ENCODE data around the gene TSFM. TPM values are rescaled to one million over a fixed set of nuclear protein-coding genes. Genes with fewer than 3 reads are reported as not detected.

Gene TSFM
- total RNA-seq, 1 experiment from 2014 or later = 40.7 TPM

GRCh38 chr12:57782243-57782607 lies 362 bp upstream of the TSFM start:
- H4K20me1 ChIP-seq (ENCODE audit: insufficient read depth, low read depth, low read length) = peaks cover 7% of the 10 kb centered on the region; the same call in 1 of the 2 replicates
- peaks cover 22% of the 10 kb centered on the region for H3K4me1 ChIP-seq (ENCODE audit: low read length)

GRCh38 chr12:57783466-57783801 lies 847 bp downstream of the TSFM start:
- Histone ChIP-seq H3K36me3 (ENCODE audit: insufficient read depth, low read length) (peaks cover 21% of the 10 kb centered on the region; the same call in 1 of the 2 replicates), H3K79me2 (ENCODE audit: low read length) (peaks cover 33% of the 10 kb centered on the region), H3K27me3 (ENCODE audit: low read length) (no peaks in the 10 kb centered on the region), H3K9ac (ENCODE audit: low read length) (peak overlapping the region; percentile 85), H3K4me2 (ENCODE audit: low read depth, low read length, poor library complexity, severe bottlenecking) (peak overlapping the region; percentile 79), H3K9me3 (ENCODE audit: low read length) (no peaks in the 10 kb centered on the region), H3K4me1 (ENCODE audit: low read length) (peaks cover 22% of the 10 kb centered on the region), H3K27ac (ENCODE audit: low read length) (no peak overlapping the region), H3K4me3 (ENCODE audit: low read length) (peak overlapping the region; percentile 85), H2AFZ (ENCODE audit: low read length) (no peak overlapping the region), H4K20me1 (ENCODE audit: insufficient read depth, low read depth, low read length) (peaks cover 7% of the 10 kb centered on the region; the same call in 1 of the 2 replicates), H3K9me2 (replicated peaks; ENCODE audit: insufficient read depth, low read length) (no peaks in the 10 kb centered on the region)
- no peak for DNase-seq

More at GRCh38 chr12:57782243-57782607, 362 bp upstream of the TSFM start:
- peak overlapping the region; percentile 63; the same call in 1 of the 2 replicates for H2AFZ ChIP-seq (ENCODE audit: low read length)
- H3K4me3 ChIP-seq (ENCODE audit: low read length) = peak overlapping the region; percentile 85; the same call in 1 of the 2 replicates
- H3K27me3 ChIP-seq (ENCODE audit: low read length) = no peaks in the 10 kb centered on the region
- H3K36me3 ChIP-seq (ENCODE audit: insufficient read depth, low read length) = peaks cover 19% of the 10 kb centered on the region; the same call in 1 of the 2 replicates
- no peaks in the 10 kb centered on the region for H3K9me3 ChIP-seq (ENCODE audit: low read length)
- no peaks in the 10 kb centered on the region for H3K9me2 ChIP-seq (replicated peaks; ENCODE audit: insufficient read depth, low read length)
- no peak for DNase-seq
- H3K27ac ChIP-seq (ENCODE audit: low read length) = no peak overlapping the region
- peaks cover 32% of the 10 kb centered on the region for H3K79me2 ChIP-seq (ENCODE audit: low read length)
- no peak overlapping the region for H3K9ac ChIP-seq (ENCODE audit: low read length)
- peak overlapping the region; percentile 79 for H3K4me2 ChIP-seq (ENCODE audit: low read depth, low read length, poor library complexity, severe bottlenecking)

GRCh38 chr12:57783861-57784260 lies 1.3 kb downstream of the TSFM start:
- no peak overlapping the region for H2AFZ ChIP-seq (ENCODE audit: low read length)
- H3K4me1 ChIP-seq (ENCODE audit: low read length) = peaks cover 22% of the 10 kb centered on the region
- H3K79me2 ChIP-seq (ENCODE audit: low read length) = peaks cover 36% of the 10 kb centered on the region
- DNase-seq = no peak
- no peak overlapping the region for H3K27ac ChIP-seq (ENCODE audit: low read length)
- H3K9me2 ChIP-seq (replicated peaks; ENCODE audit: insufficient read depth, low read length) = no peaks in the 10 kb centered on the region
- H3K9ac ChIP-seq (ENCODE audit: low read length) = no peak overlapping the region
- peak overlapping the region; percentile 79 for H3K4me2 ChIP-seq (ENCODE audit: low read depth, low read length, poor library complexity, severe bottlenecking)
- peaks cover 7% of the 10 kb centered on the region; the same call in 1 of the 2 replicates for H4K20me1 ChIP-seq (ENCODE audit: insufficient read depth, low read depth, low read length)
- peaks cover 21% of the 10 kb centered on the region; the same call in 1 of the 2 replicates for H3K36me3 ChIP-seq (ENCODE audit: insufficient read depth, low read length)
- H3K9me3 ChIP-seq (ENCODE audit: low read length) = no peaks in the 10 kb centered on the region
- H3K4me3 ChIP-seq (ENCODE audit: low read length) = peak overlapping the region; percentile 85; the same call in 1 of the 2 replicates
- no peaks in the 10 kb centered on the region for H3K27me3 ChIP-seq (ENCODE audit: low read length)

GRCh38 chr12:57793920-57794319 lies 11.3 kb downstream of the TSFM start:
- Histone ChIP-seq H4K20me1 (ENCODE audit: insufficient read depth, low read depth, low read length) (no peaks in the 10 kb centered on the region), H3K9ac (ENCODE audit: low read length) (no peak overlapping the region), H3K79me2 (ENCODE audit: low read length) (peaks cover 13% of the 10 kb centered on the region; the same call in 1 of the 2 replicates), H3K4me3 (ENCODE audit: low read length) (no peak overlapping the region), H3K9me3 (ENCODE audit: low read length) (no peaks in the 10 kb centered on the region), H3K27me3 (ENCODE audit: low read length) (no peaks in the 10 kb centered on the region), H3K4me1 (ENCODE audit: low read length) (no peaks in the 10 kb centered on the region), H3K4me2 (ENCODE audit: low read depth, low read length, poor library complexity, severe bottlenecking) (no peak overlapping the region), H3K27ac (ENCODE audit: low read length) (no peak overlapping the region), H2AFZ (ENCODE audit: low read length) (no peak overlapping the region), H3K36me3 (ENCODE audit: insufficient read depth, low read length) (peaks cover 43% of the 10 kb centered on the region), H3K9me2 (replicated peaks; ENCODE audit: insufficient read depth, low read length) (no peaks in the 10 kb centered on the region)
- DNase-seq = no peak

DNA sequence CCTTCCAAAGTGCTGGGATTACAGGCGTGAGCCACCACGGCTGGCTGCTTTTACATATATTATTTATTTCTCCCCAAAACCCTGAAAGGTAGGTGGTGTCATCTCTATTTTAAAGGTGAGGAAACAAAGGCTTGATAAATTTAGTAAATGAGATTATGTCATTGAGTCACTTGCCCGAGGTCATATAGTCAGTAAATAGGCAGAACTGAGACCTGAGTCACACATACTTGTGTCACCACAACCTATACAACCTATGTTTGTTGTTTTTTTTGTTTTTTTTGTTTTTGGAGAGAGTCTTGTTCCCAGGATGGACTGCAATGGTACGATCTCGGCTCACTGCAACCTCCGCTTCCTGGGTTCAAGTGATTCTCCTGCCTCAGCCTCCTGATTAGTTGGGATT lies 12.8 kb downstream of the TSFM start:
- Histone ChIP-seq H3K4me1 (ENCODE audit: low read length) (no peaks in the 10 kb centered on the region), H4K20me1 (ENCODE audit: insufficient read depth, low read depth, low read length) (no peaks in the 10 kb centered on the region), H3K27me3 (ENCODE audit: low read length) (no peaks in the 10 kb centered on the region), H3K9me2 (replicated peaks; ENCODE audit: insufficient read depth, low read length) (no peaks in the 10 kb centered on the region), H3K36me3 (ENCODE audit: insufficient read depth, low read length) (peaks cover 41% of the 10 kb centered on the region), H3K9ac (ENCODE audit: low read length) (no peak overlapping the region), H3K4me2 (ENCODE audit: low read depth, low read length, poor library complexity, severe bottlenecking) (no peak overlapping the region), H2AFZ (ENCODE audit: low read length) (no peak overlapping the region), H3K27ac (ENCODE audit: low read length) (no peak overlapping the region), H3K9me3 (ENCODE audit: low read length) (no peaks in the 10 kb centered on the region), H3K79me2 (ENCODE audit: low read length) (peaks cover 11% of the 10 kb centered on the region; the same call in 1 of the 2 replicates), H3K4me3 (ENCODE audit: low read length) (no peak overlapping the region)
- DNase-seq = no peak

GRCh38 chr12:57796996-57797395 lies 14.4 kb downstream of the TSFM start:
- H3K9me2 ChIP-seq (replicated peaks; ENCODE audit: insufficient read depth, low read length) = no peaks in the 10 kb centered on the region
- H3K4me2 ChIP-seq (ENCODE audit: low read depth, low read length, poor library complexity, severe bottlenecking) = no peak overlapping the region
- H3K4me1 ChIP-seq (ENCODE audit: low read length) = no peaks in the 10 kb centered on the region
- H3K9me3 ChIP-seq (ENCODE audit: low read length) = no peaks in the 10 kb centered on the region
- H3K79me2 ChIP-seq (ENCODE audit: low read length) = peaks cover 11% of the 10 kb centered on the region; the same call in 1 of the 2 replicates
- peaks cover 33% of the 10 kb centered on the region for H3K36me3 ChIP-seq (ENCODE audit: insufficient read depth, low read length)
- H3K27me3 ChIP-seq (ENCODE audit: low read length) = no peaks in the 10 kb centered on the region
- no peaks in the 10 kb centered on the region for H4K20me1 ChIP-seq (ENCODE audit: insufficient read depth, low read depth, low read length)
- no peak overlapping the region for H3K27ac ChIP-seq (ENCODE audit: low read length)
- no peak overlapping the region for H2AFZ ChIP-seq (ENCODE audit: low read length)
- DNase-seq = no peak
- no peak overlapping the region for H3K9ac ChIP-seq (ENCODE audit: low read length)
- H3K4me3 ChIP-seq (ENCODE audit: low read length) = no peak overlapping the region

DNA sequence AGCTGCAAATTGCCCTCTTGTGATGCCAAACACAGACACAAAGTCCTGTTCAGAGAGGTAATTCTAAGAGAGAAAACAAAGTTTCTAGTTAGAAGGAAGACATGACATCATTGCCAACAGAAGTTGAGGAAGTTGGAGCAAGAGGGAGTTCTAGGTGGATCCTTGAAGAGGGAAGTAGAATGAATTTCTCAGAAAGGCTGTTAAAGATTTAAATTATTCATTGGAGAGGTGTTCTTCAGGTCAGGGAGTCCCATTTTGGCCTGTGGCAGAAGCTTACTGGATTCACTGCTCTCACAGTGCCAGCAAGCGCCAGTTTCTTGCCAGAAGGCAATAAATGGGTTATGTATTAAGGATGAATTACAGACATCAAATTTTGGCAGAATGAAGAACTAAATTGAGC lies 15.3 kb downstream of the TSFM start:
- DNase-seq = no peak
- H3K9ac ChIP-seq (ENCODE audit: low read length) = no peak overlapping the region

DNA sequence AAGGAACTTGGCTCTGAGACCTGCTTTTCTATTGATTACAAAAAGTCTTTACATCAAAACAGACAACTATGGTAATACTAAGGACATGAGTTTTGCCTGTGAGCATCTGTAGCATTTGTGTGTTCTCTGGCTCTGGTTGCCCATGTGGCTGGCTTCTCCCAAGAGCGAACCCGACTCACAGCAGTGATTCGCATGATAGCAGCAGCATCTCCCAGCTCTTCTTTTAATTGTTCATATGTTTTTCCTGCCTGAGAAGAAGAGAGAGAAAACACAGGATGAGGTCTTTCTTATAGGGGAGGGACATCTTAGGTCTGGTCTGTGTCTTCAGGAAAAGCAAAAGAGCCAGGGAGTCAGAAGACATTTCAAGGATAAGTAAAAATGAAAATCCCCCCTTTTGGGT lies 18.4 kb downstream of the TSFM start:
- Histone ChIP-seq H3K36me3 (ENCODE audit: insufficient read depth, low read length) (peaks cover 11% of the 10 kb centered on the region), H3K4me3 (ENCODE audit: low read length) (no peak overlapping the region), H3K4me1 (ENCODE audit: low read length) (no peaks in the 10 kb centered on the region), H4K20me1 (ENCODE audit: insufficient read depth, low read depth, low read length) (no peaks in the 10 kb centered on the region), H3K27ac (ENCODE audit: low read length) (no peak overlapping the region), H3K27me3 (ENCODE audit: low read length) (no peaks in the 10 kb centered on the region), H3K9me2 (replicated peaks; ENCODE audit: insufficient read depth, low read length) (no peaks in the 10 kb centered on the region), H3K79me2 (ENCODE audit: low read length) (no peaks in the 10 kb centered on the region), H2AFZ (ENCODE audit: low read length) (no peak overlapping the region), H3K4me2 (ENCODE audit: low read depth, low read length, poor library complexity, severe bottlenecking) (no peak overlapping the region), H3K9me3 (ENCODE audit: low read length) (no peaks in the 10 kb centered on the region), H3K9ac (ENCODE audit: low read length) (no peak overlapping the region)
- DNase-seq = no peak

More for the DNA sequence above, 15.3 kb downstream of the TSFM start:
- Histone ChIP-seq H3K4me3 (ENCODE audit: low read length) (no peak overlapping the region), H3K4me2 (ENCODE audit: low read depth, low read length, poor library complexity, severe bottlenecking) (no peak overlapping the region), H3K9me2 (replicated peaks; ENCODE audit: insufficient read depth, low read length) (no peaks in the 10 kb centered on the region), H3K36me3 (ENCODE audit: insufficient read depth, low read length) (peaks cover 27% of the 10 kb centered on the region), H3K27me3 (ENCODE audit: low read length) (no peaks in the 10 kb centered on the region), H3K79me2 (ENCODE audit: low read length) (peaks cover 8% of the 10 kb centered on the region; the same call in 1 of the 2 replicates), H2AFZ (ENCODE audit: low read length) (no peak overlapping the region), H3K9me3 (ENCODE audit: low read length) (no peaks in the 10 kb centered on the region), H3K4me1 (ENCODE audit: low read length) (no peaks in the 10 kb centered on the region), H4K20me1 (ENCODE audit: insufficient read depth, low read depth, low read length) (no peaks in the 10 kb centered on the region), H3K27ac (ENCODE audit: low read length) (no peak overlapping the region)
